A549 (cell line): ENCODE data around the gene MAX.

Experiments used
- CEBPB ChIP-seq, 2 experiments: fragments of >200 bp in 1 of 2; sonication (Bioruptor Twin) in 1 of 2; formaldehyde crosslinking in 1 of 2; IDR thresholded peaks; 2 replicates each; pipeline ENCODE4 v1.6.1; 2012 to 2016
- CHD4 ChIP-seq: fragments of 200-600 bp; sonication (generic); IDR thresholded peaks from 2 replicates; pipeline ENCODE4 v1.6.1; 2016; ENCODE audit warnings: antibody characterized with exemption, mild to moderate bottlenecking, borderline replicate concordance
- JUN ChIP-seq, 2 experiments: fragments of >200 bp; sonication (Bioruptor Twin); formaldehyde crosslinking; IDR thresholded peaks; 2 replicates in 1 of 2; 3 replicates in 1 of 2; pipeline ENCODE4 v1.6.1; 2016 to 2017
- RCOR1 ChIP-seq: fragments of 150-350 bp; IDR thresholded peaks from 2 replicates; pipeline ENCODE4 v1.6.1; 2014; ENCODE audit warnings: antibody characterized with exemption, low read length, low read depth
- ZC3H11A ChIP-seq: fragments of 450-650 bp; IDR thresholded peaks from 2 replicates; pipeline ENCODE4 v1.6.1; 2014; ENCODE audit warnings: antibody characterized with exemption, mild to moderate bottlenecking
- TF ChIP-seq, protein P1 (sequence below): fragments of >200 bp; sonication (Bioruptor Twin); formaldehyde crosslinking; IDR thresholded peaks from 3 replicates; pipeline ENCODE4 v1.5.1; 2016

DNA sequence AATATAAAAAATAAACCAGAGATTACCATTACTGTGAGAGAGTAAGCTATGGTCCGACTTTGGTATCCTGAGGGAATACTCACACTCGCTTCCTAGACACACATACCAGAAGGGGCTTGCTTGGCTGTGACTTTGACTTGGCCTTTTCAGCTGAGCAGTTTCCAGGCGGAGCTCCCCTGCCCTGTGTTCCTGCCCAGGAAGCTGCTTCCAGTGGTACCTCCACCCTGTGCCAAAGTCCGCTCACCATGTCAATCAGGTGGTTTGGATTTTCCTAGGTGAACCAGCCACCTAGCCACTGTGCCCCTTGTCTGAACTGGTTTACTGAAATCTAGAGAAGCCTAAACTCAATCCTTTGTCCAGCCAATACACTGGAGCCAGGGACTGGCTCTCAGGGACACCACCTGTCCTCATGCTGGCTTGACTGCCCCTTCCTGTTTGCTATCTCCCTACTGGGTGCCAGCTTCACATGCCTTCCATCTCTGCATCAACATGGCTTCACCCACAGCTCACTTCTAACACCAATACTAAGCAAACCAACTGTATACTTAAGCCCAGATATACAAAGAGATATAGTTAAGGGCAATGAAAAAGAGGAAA, 28.6 kb downstream of the MAX start:
- TF ChIP-seq, protein P1, sequence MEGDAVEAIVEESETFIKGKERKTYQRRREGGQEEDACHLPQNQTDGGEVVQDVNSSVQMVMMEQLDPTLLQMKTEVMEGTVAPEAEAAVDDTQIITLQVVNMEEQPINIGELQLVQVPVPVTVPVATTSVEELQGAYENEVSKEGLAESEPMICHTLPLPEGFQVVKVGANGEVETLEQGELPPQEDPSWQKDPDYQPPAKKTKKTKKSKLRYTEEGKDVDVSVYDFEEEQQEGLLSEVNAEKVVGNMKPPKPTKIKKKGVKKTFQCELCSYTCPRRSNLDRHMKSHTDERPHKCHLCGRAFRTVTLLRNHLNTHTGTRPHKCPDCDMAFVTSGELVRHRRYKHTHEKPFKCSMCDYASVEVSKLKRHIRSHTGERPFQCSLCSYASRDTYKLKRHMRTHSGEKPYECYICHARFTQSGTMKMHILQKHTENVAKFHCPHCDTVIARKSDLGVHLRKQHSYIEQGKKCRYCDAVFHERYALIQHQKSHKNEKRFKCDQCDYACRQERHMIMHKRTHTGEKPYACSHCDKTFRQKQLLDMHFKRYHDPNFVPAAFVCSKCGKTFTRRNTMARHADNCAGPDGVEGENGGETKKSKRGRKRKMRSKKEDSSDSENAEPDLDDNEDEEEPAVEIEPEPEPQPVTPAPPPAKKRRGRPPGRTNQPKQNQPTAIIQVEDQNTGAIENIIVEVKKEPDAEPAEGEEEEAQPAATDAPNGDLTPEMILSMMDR, result no peak
- TF ChIP-seq CEBPB (IDR thresholded peaks at IDR 0.05) (no peak), RCOR1 (no peak), ZC3H11A (no peak), CHD4 (no peak), JUN (IDR thresholded peaks at IDR 0.05) (no peak)
